T-cell (primary cell): Measurements from ENCODE around the gene CYSTM1. TPM values are rescaled to one million over a fixed set of nuclear protein-coding genes. Genes with fewer than 3 reads are reported as not detected.

Source experiments
- ATAC-seq, 4 experiments: fragments of 200-7000 bp in 3 of 4; fragments of 150-1000 bp in 1 of 4; cut with Tn5 transposase; replicated peaks in 1 of 4; 1 replicate in 3 of 4; 2 replicates in 1 of 4; pipeline ENCODE4 v1.10.0; 2021; ENCODE audit warnings: moderate library complexity in 3 of 4, mild to moderate bottlenecking in 2 of 4, moderate number of reproducible peaks in 1 of 4
- CTCF ChIA-PET, 2 donors: fragments of 300-600 bp; sonication (Branson Sonifier 250); formaldehyde crosslinking; loops; one replicate each; lab custom pipeline; 2022; ENCODE audit warnings: antibody characterized with exemption in 2 of 2; lab: Charles Lee
- POLR2A ChIA-PET, 2 donors: fragments of 300-600 bp; sonication (Branson Sonifier 250); formaldehyde crosslinking; loops; one replicate each; lab custom pipeline; 2022; ENCODE audit warnings: antibody characterized with exemption in 2 of 2; lab: Charles Lee
- DNase-seq, 35 experiments: peaks; one replicate each; pipeline versions ENCODE4 v3.0.0 to v3.0.0-alpha.2; 2013 to 2023
- H3K27ac ChIP-seq: one replicate; pipeline ENCODE4 v1.5.1; 2013; ENCODE audit warnings: low read length
- H3K27me3 ChIP-seq, 2 experiments: replicated peaks in 1 of 2; 1 replicate in 1 of 2; 2 replicates in 1 of 2; pipeline versions ENCODE4 v1.6.1 to v1.7.0; 2013; ENCODE audit warnings: low read length in 1 of 2, mixed read lengths in 1 of 2; ENCODE audit not compliant: control insufficient read depth in 2 of 2, insufficient read depth in 2 of 2; ENCODE audit errors: extremely low read depth in 1 of 2
- H3K36me3 ChIP-seq, 2 donors: 1 replicate in 1 of 2; 2 replicates in 1 of 2; pipeline versions ENCODE4 v1.6.1 to v1.7.0; 2013; ENCODE audit warnings: low read length in 1 of 2; ENCODE audit not compliant: control insufficient read depth in 2 of 2, insufficient read depth in 1 of 2; ENCODE audit errors: extremely low read depth in 1 of 2
- H3K4me1 ChIP-seq, 2 experiments: 1 replicate in 1 of 2; 2 replicates in 1 of 2; pipeline versions ENCODE4 v1.6.1 to v1.7.0; 2013; ENCODE audit warnings: low read length in 2 of 2, mixed read lengths in 1 of 2; ENCODE audit not compliant: insufficient read depth in 2 of 2, control insufficient read depth in 1 of 2; ENCODE audit errors: extremely low read depth in 1 of 2
- H3K4me3 ChIP-seq, 2 donors: 1 replicate in 1 of 2; 2 replicates in 1 of 2; pipeline versions ENCODE4 v1.5.1 to v1.7.0; 2013; ENCODE audit warnings: mild to moderate bottlenecking in 2 of 2, low read length in 1 of 2, moderate library complexity in 1 of 2; ENCODE audit not compliant: control insufficient read depth in 1 of 2; ENCODE audit errors: extremely low read depth in 1 of 2
- H3K9me3 ChIP-seq: 2 replicates; pipeline ENCODE4 v1.7.0; 2013
- H3K27ac Mint-ChIP-seq, 2 donors: one replicate each; pipeline ENCODE4 v1.8.0; 2020 to 2021; ENCODE audit warnings: mild to moderate bottlenecking in 2 of 2, mixed read lengths in 2 of 2
- H3K27me3 Mint-ChIP-seq, 2 donors: one replicate each; pipeline ENCODE4 v1.8.0; 2021 to 2022; ENCODE audit warnings: mixed read lengths in 2 of 2
- H3K36me3 Mint-ChIP-seq: one replicate; pipeline ENCODE4 v1.8.0; 2021; ENCODE audit warnings: mixed read lengths
- H3K4me1 Mint-ChIP-seq, 3 donors: one replicate each; pipeline ENCODE4 v1.8.0; 2020 to 2022; ENCODE audit warnings: mixed read lengths in 3 of 3, mild to moderate bottlenecking in 1 of 3
- H3K4me3 Mint-ChIP-seq, 3 donors: one replicate each; pipeline ENCODE4 v1.8.0; 2020 to 2022; ENCODE audit warnings: mild to moderate bottlenecking in 3 of 3, mixed read lengths in 3 of 3, moderate library complexity in 3 of 3
- H3K9me3 Mint-ChIP-seq, 3 donors: one replicate each; pipeline ENCODE4 v1.8.0; 2020 to 2022; ENCODE audit warnings: mixed read lengths in 3 of 3
- WGBS: methylation state at CpG from one replicate; pipeline ENCODE4 v1.1.5; 2013; ENCODE audit warnings: missing lambda C conversion rate; ENCODE audit not compliant: insufficient coverage; 5-methylcytosine and 5-hydroxymethylcytosine counted together
- total RNA-seq, 35 experiments: library from RNA in 6 of 35; stranded (reverse) in 6 of 35; fragments of 120-200 nt in 1 of 35; gene quantifications; one replicate each; pipeline versions ENCODE4 v1.2.1 to v1.2.4 and lab custom pipeline; 2013 to 2026

Gene CYSTM1
- total RNA-seq, 5 donors from 2014 or later (not counting 1 experiment from before 2014, with no cell fraction given), result 1.9 to 6.0 (median 5.0) TPM

- no peak overlapping the region for H3K4me3 ChIP-seq
- DNase-seq, result no peak
- no peaks in the 10 kb centered on the region for H3K4me1 ChIP-seq
- no peaks in the 10 kb centered on the region for H3K36me3 ChIP-seq
- no peak for ATAC-seq
- H3K4me3 Mint-ChIP-seq, result no peak overlapping the region
- H3K9me3 Mint-ChIP-seq, result no peaks in the 10 kb centered on the region
- POLR2A ChIA-PET, result no interaction called here
- no CpG with 5 or more reads among the region's 2 CpGs for WGBS
- H3K27ac ChIP-seq, result no peak overlapping the region
- peaks cover 0 to 2% of the 10 kb centered on the region in 2 experiments for H3K27me3 ChIP-seq
- H3K27me3 Mint-ChIP-seq, result no peaks in the 10 kb centered on the region
- CTCF ChIA-PET, result no interaction called here
- H3K27ac Mint-ChIP-seq, result no peak overlapping the region
- H3K36me3 Mint-ChIP-seq, result peaks cover 6% of the 10 kb centered on the region
- no peaks in the 10 kb centered on the region for H3K9me3 ChIP-seq
- H3K4me1 Mint-ChIP-seq, result no peaks in the 10 kb centered on the region
Measured at GRCh38 chr5:140168371-140168770, 6.6 kb upstream of the CYSTM1 start.

GRCh38 chr5:140169410-140169809 lies 5.6 kb upstream of the CYSTM1 start:
- ChIA-PET POLR2A (interaction anchor here in 1 of 2 donors (0.6 to 1.0 kb wide), 2 partner anchors 8 to 39 kb away, joined by 3 to 4 read pairs; no protein-coding TSS in a partner anchor), CTCF (interaction anchor here (0.6 to 1.0 kb wide), 3 partner anchors 18 to 26 kb away, joined by 3 read pairs; no protein-coding TSS in a partner anchor)

GRCh38 chr5:140172483-140172882 lies 2.5 kb upstream of the CYSTM1 start:
- Histone ChIP-seq H3K4me1 (peaks cover 8 to 14% of the 10 kb centered on the region in 2 experiments), H3K4me3 (no peak overlapping the region), H3K9me3 (no peaks in the 10 kb centered on the region), H3K27me3 (peaks cover 2 to 7% of the 10 kb centered on the region in 2 experiments), H3K36me3 (no peaks in the 10 kb centered on the region), H3K27ac (no peak overlapping the region)
- peaks cover 3% of the 10 kb centered on the region for H3K36me3 Mint-ChIP-seq
- WGBS, result 81% methylated on average over 2 of the region's 2 CpGs
- POLR2A ChIA-PET, result no interaction called here
- no peak for ATAC-seq
- H3K4me3 Mint-ChIP-seq, result no peak overlapping the region
- H3K4me1 Mint-ChIP-seq, result peaks cover 10 to 14% (median 13%) of the 10 kb centered on the region in 3 donors
- no peaks in the 10 kb centered on the region for H3K9me3 Mint-ChIP-seq
- DNase-seq, result no peak
- H3K27ac Mint-ChIP-seq, result no peak overlapping the region
- CTCF ChIA-PET, result no interaction called here
- no peaks in the 10 kb centered on the region for H3K27me3 Mint-ChIP-seq

More at GRCh38 chr5:140169410-140169809, 5.6 kb upstream of the CYSTM1 start:
- no peak overlapping the region for H3K4me3 ChIP-seq
- 100% methylated on average over 1 of the region's 1 CpG for WGBS
- H3K27me3 ChIP-seq, result peaks cover 0 to 2% of the 10 kb centered on the region in 2 experiments
- H3K27ac Mint-ChIP-seq, result no peak overlapping the region
- no peak overlapping the region for H3K27ac ChIP-seq
- H3K9me3 ChIP-seq, result no peaks in the 10 kb centered on the region
- H3K9me3 Mint-ChIP-seq, result no peaks in the 10 kb centered on the region
- DNase-seq, result no peak
- no peaks in the 10 kb centered on the region for H3K36me3 ChIP-seq
- no peaks in the 10 kb centered on the region for H3K27me3 Mint-ChIP-seq
- H3K4me1 Mint-ChIP-seq, result peaks cover under 1 to 5% (median 4%) of the 10 kb centered on the region in 3 donors
- H3K4me3 Mint-ChIP-seq, result no peak overlapping the region
- H3K36me3 Mint-ChIP-seq, result peaks cover 6% of the 10 kb centered on the region
- peaks cover 1% of the 10 kb centered on the region in 2 experiments for H3K4me1 ChIP-seq
- no peak for ATAC-seq

- peaks cover 8 to 14% of the 10 kb centered on the region in 2 experiments for H3K4me1 ChIP-seq
- H3K4me3 ChIP-seq, result no peak overlapping the region
- H3K9me3 ChIP-seq, result no peaks in the 10 kb centered on the region
- peak overlapping the region; percentile 89 to 93 (median 91) for H3K4me3 Mint-ChIP-seq
- no peaks in the 10 kb centered on the region for H3K36me3 Mint-ChIP-seq
- ChIA-PET POLR2A (no interaction called here), CTCF (no interaction called here)
- no peaks in the 10 kb centered on the region for H3K27me3 Mint-ChIP-seq
- peaks cover 2 to 7% of the 10 kb centered on the region in 2 experiments for H3K27me3 ChIP-seq
- H3K27ac ChIP-seq, result peak overlapping the region; percentile 16
- WGBS, result no CpG with 5 or more reads among the region's 2 CpGs
- no peak for DNase-seq
- no peaks in the 10 kb centered on the region for H3K36me3 ChIP-seq
- H3K9me3 Mint-ChIP-seq, result no peaks in the 10 kb centered on the region
- peak overlapping the region; percentile 11 to 34 for H3K27ac Mint-ChIP-seq
- peaks cover 10 to 14% (median 13%) of the 10 kb centered on the region in 3 donors for H3K4me1 Mint-ChIP-seq
- no peak for ATAC-seq
Measured at GRCh38 chr5:140174014-140174413, 974 bp upstream of the CYSTM1 start.

- CTCF ChIA-PET, result no interaction called here
- Mint-ChIP-seq H3K4me1 (peaks cover 10 to 14% (median 13%) of the 10 kb centered on the region in 3 donors), H3K36me3 (no peaks in the 10 kb centered on the region), H3K27me3 (no peaks in the 10 kb centered on the region), H3K4me3 (peak overlapping the region; percentile 89 to 93 (median 91)), H3K27ac (peak overlapping the region; percentile 27 to 73), H3K9me3 (no peaks in the 10 kb centered on the region)
- peak overlapping the region; percentile 74 to 89 for H3K4me3 ChIP-seq
- WGBS, result under 1% methylated on average over 55 of the region's 58 CpGs
- peaks cover 8 to 14% of the 10 kb centered on the region in 2 experiments for H3K4me1 ChIP-seq
- H3K36me3 ChIP-seq, result no peaks in the 10 kb centered on the region
- peak overlapping the region; percentile 77 for H3K27ac ChIP-seq
- peak in 34 of 35 experiments; percentile 23 to 75 (median 52) for DNase-seq
- no peaks in the 10 kb centered on the region for H3K9me3 ChIP-seq
- ATAC-seq, result peak; percentile 34 to 61 (median 52)
- peaks cover 2 to 7% of the 10 kb centered on the region in 2 experiments for H3K27me3 ChIP-seq
- POLR2A ChIA-PET, result interaction anchor here (0.6 to 1.1 kb wide), 3 partner anchors 12 to 525 kb away, joined by 3 read pairs; partner anchors contain the start of gene ZMAT2 (in 1 of the 2)
Measured at GRCh38 chr5:140175367-140176030, 511 bp downstream of the CYSTM1 start.

GRCh38 chr5:140176031-140176387 lies 1.0 kb downstream of the CYSTM1 start:
- CTCF ChIA-PET, result interaction anchor here in 1 of 2 donors (0.7 kb wide), 1 partner anchor 139 kb away, joined by 3 read pairs; no protein-coding TSS in a partner anchor
- peak overlapping the region; percentile 74 to 89 for H3K4me3 ChIP-seq
- H3K27ac ChIP-seq, result no peak overlapping the region
- peak overlapping the region; percentile 89 to 93 (median 91) for H3K4me3 Mint-ChIP-seq
- H3K4me1 ChIP-seq, result peaks cover 8 to 14% of the 10 kb centered on the region in 2 experiments
- no peaks in the 10 kb centered on the region for H3K36me3 ChIP-seq
- no peaks in the 10 kb centered on the region for H3K9me3 ChIP-seq
- 4% methylated on average over 3 of the region's 4 CpGs for WGBS
- POLR2A ChIA-PET, result interaction anchor here in 1 of 2 donors (0.7 kb wide), 1 partner anchor 12 kb away, joined by 3 read pairs; no protein-coding TSS in a partner anchor
- H3K9me3 Mint-ChIP-seq, result no peaks in the 10 kb centered on the region
- no peak for ATAC-seq
- DNase-seq, result no peak
- peaks cover 2 to 7% of the 10 kb centered on the region in 2 experiments for H3K27me3 ChIP-seq
- H3K4me1 Mint-ChIP-seq, result peaks cover 10 to 14% (median 13%) of the 10 kb centered on the region in 3 donors
- no peaks in the 10 kb centered on the region for H3K27me3 Mint-ChIP-seq
- peak overlapping the region; percentile 16 to 73 for H3K27ac Mint-ChIP-seq
- H3K36me3 Mint-ChIP-seq, result no peaks in the 10 kb centered on the region
